GM08714 (cell line): ENCODE data around the gene SLC25A34.

Experiments
- H3K4me3 ChIP-seq: fragments of 200-500 bp; sonication (Bioruptor generic); 2 replicates; pipeline ENCODE4 v1.5.1; 2014; ENCODE audit warnings: mild to moderate bottlenecking, low read length, inconsistent platforms
- ZNF274 ChIP-seq: IDR thresholded peaks from 2 replicates; pipeline ENCODE4 v1.6.1; 2012; ENCODE audit warnings: mild to moderate bottlenecking, low read depth, low read length

SLC25A34 gene

DNA sequence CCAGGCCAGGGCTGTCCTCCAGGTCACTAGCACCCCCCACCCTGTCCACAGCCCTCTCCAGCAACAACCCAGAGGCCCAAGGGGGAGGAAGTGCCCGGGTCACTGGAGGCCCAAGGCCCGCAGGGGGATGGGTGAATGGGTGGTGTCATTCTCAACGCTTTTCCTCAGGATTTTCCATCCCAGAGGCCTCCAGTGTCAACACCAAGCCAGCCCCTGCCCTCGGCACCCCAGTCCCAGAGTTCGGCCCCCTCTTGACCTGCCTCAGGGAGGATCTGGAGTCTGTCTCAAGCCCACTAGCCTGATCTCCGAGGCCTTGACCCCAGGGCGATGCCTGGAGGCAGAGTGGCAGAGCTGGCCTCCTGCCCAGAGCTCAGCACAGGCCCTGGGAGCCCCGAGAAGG is 11.3 kb downstream of the SLC25A34 start:
- TF ChIP-seq ZNF274 = no peak
- no peak overlapping the region for H3K4me3 ChIP-seq

GRCh38 chr1:15748264-15748663 is 12.2 kb downstream of the SLC25A34 start:
- TF ChIP-seq ZNF274 = no peak

DNA sequence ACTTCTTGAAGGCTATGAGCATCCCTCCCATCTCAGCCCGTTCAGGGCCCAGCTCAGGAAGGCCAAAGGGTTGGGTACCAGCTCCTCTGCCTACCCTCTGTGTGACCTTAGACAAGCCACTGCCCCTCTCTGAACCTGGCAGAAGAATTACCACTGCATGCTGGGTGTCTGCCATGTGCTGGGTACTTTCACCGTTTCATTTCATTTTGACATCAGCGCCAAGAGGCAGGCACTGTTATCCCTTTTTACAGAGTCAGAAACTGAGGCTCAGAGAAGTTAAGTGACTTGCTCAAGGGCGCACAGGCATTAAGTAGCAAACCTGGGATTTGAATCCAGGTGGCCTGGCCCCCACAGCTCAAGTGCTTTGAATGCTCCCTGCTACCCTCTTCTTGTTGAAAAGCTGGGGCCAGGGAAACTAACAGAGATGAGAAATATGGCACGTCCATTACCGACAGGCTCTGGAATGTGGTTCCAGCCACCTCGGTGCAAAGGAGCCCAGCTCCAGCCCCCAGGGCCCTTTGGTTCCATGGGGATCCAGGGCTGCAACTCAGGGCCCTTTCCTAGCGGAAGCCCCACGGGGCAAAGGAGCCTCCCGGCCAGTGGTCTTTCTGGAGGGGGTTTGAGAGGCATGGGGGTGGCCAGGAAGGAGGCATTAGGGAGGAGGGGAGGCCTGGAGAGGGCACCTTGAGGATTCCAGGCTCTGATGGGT is 12.8 kb downstream of the SLC25A34 start:
- H3K4me3 ChIP-seq = no peak overlapping the region
- no peak for TF ChIP-seq ZNF274

More at GRCh38 chr1:15748264-15748663, 12.2 kb downstream of the SLC25A34 start:
- H3K4me3 ChIP-seq = no peak overlapping the region

GRCh38 chr1:15749399-15750291 is 13.6 kb downstream of the SLC25A34 start:
- no peak overlapping the region for H3K4me3 ChIP-seq
- no peak for TF ChIP-seq ZNF274

- no peak for TF ChIP-seq ZNF274
These were observed 14.9 kb downstream of the SLC25A34 start for GRCh38 chr1:15750924-15751323.

DNA sequence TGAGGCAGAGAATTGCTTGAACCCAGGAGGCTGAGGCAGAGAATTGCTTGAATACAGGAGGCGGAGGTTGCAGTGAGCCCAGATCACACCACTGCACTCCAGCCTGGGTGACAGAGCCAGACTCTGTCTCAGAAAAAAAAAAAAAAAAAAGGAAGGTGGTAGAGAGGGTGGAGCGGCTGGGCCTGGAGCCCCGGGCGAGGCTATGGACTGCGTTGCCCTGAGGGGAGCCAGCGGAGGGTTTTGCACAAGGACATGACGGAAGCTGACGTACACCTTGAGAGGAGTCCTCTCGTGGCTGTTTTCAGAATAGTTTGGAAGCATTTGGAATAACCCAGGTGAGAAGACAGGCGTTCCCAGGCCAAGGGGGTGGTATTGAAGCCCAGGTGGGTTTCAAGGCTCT is 15.7 kb downstream of the SLC25A34 start:
- no peak for TF ChIP-seq ZNF274
- H3K4me3 ChIP-seq = no peak overlapping the region

More at GRCh38 chr1:15750924-15751323, 14.9 kb downstream of the SLC25A34 start:
- no peak overlapping the region for H3K4me3 ChIP-seq

- no peak overlapping the region for H3K4me3 ChIP-seq
- no peak for TF ChIP-seq ZNF274
These were observed 17.7 kb downstream of the SLC25A34 start for GRCh38 chr1:15753776-15754175.

DNA sequence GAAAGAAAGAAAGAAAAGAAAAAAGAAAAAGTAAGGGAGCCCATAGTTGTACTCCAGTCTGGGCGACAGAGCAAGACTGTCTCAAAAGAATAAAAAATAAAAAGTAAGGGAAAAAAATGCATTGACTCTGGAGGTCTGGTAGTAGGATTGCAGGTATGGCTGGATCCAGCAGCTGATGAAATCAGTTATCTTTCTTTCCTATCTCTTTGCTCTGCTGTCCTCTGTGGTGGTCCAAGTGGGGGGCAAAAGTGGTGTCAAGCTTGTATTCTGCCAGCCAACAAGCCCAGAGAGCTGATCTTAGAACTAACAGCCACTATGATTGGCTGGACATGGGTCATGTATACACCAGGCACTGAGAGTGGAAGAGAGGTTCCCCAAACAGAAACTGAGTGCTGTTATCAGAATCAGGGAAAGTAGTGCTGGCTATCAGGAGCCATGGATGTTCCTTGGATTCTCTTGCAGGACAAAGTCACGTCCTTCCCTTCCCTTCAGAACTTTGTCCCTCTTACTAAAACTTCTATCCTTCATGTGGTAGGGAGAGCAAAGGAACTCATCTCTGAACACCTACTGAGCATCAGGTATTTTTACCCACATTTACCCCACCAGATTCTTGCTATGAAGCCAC is 19.1 kb downstream of the SLC25A34 start:
- no peak for TF ChIP-seq ZNF274
- no peak overlapping the region for H3K4me3 ChIP-seq

GRCh38 chr1:15755646-15756040 is 19.6 kb downstream of the SLC25A34 start:
- TF ChIP-seq ZNF274 = no peak
- no peak overlapping the region for H3K4me3 ChIP-seq

DNA sequence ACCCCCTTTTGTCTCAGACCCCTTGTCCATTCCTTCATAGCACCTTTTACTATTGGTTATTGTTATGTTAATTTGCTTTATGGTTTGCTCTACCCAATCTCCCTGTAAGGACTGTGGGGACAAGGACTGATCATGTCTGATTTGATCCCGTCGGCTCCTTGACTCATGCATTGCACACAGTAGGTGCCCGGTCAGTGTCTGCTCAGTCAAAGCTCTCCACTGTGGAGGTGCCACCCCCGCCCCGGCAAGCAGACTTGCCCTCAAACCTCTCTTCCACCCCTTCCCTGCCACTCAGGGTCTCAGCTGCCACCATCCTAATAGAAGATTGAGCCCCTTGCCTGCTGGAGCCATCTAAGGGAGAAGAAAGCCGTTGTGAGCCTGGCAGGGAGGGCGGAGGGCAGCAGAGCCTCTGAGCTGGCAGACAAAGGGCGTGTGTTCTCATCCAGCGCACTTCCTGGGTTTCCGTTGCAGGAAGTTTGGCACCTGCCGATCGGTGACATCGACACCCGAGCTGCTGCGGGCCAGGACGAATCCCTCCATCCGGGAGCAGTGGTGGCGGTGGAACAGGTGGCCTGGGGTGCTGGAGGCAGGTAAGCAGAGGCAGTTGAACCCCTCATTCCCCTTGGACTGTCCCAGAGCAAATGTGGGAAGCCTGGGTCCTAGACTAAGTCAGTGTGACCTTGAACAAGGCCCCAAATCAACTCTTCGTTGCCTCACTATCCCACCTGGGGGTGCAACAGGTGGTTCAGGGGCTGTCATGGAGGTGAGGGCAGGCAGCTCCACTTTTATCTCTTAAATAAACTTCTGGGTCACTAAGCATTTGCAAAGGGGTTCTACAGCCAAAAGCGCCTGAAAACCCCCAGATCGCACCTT is 20.3 kb downstream of the SLC25A34 start:
- no peak for TF ChIP-seq ZNF274
- H3K4me3 ChIP-seq = no peak overlapping the region

- no peak for TF ChIP-seq ZNF274
These were observed 21.0 kb downstream of the SLC25A34 start for GRCh38 chr1:15757016-15757543.

DNA sequence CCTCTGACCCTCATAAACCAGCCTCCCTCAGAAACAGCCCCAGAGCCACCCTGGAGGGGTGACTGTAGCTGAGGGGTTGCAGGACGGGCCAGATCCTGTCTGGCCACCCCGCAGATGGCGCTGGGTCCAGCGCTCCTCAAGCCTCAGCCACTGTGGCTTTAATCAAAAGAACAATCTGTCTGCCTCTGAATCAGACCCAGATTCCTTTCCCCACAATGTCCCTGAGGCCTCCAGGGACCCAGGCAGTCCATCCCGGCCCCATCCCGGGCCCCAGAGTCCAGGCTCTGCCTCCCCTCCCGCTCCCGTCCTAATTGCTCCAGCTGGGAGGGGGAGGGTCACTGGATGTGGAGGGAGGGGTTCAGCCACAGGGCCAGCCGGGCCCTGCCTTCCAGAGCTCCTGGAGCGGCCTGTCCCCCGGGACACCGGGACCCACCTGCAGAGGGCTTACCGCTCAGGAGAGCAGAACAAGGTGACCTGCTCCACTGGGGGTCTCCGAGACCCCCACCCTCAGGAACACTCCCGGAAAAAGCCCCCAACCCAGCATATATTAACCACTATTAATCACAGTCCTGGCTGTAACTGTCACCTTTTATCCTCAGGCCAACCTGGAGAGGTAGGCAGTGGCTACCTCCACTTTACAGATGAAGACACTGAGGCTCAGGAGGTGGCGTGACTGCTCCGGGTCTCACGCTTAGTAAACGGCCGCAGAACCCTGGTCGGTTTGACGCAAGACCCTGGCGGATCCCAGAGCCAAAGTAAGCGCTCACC is 21.7 kb downstream of the SLC25A34 start:
- TF ChIP-seq ZNF274 = no peak
- H3K4me3 ChIP-seq = no peak overlapping the region

More at GRCh38 chr1:15757016-15757543, 21.0 kb downstream of the SLC25A34 start:
- H3K4me3 ChIP-seq = no peak overlapping the region
